Hippocampal formation (tissue), 2 donors: ENCODE data around the gene ELOVL1.
A peak's percentile ranks its signal among the peaks of the same experiment; 100 is the strongest.

Experiments
- DNase-seq, 2 donors: peaks; one replicate each; lab custom pipeline; 2025; lab: John Stamatoyannopoulos, UW

ELOVL1 gene

DNA sequence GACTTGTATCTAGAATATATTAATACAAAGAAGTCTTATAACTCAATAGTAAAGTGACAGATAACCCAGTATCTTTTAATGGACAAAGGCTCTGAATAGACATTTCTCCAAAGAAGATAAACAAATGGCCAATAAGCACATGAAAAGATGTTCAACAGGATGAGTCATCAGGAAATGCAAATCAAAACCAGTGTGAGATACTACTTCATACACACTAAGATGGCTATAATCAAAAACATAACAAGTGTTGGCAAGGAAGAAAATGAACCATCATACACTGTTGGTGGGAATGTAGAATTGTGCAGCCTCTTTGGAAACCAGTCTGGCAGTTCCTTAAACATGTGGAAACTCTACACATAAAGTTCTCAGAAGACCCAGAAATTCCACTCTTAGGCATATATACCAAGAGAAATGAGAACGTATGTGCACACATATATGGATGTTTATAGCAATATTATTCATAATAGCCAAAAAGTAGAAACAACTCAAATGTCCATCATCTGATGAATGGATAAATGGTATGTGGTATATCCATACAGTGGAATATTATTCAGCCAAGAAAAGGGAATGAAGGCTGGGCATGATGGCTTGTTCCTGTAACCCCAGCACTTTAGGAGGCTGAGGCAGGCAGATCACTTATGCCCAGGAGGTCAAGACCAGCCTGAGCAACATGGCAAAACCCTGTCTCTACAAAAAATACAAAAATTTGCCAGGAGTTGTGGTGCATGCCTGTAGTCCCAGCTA, 40.1 kb downstream of the ELOVL1 start:
- DNase-seq, result no peak

DNA sequence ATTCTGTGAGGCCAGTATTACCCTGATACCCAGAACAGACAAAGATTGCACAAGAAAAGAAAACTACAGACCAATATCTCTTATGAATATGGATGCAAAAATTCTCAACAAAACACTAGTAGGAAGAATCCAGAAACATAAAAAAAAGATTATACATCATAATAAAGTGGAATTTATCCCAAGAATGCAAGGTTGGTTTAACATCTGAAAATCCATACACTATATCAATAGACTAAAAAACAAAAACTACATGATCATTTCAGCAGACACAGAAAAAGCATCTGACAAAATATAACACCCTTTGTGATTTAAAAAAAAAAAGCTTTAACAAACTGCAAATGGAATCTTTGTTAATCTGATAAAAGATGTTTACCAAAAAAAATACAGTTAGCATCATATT, 42.4 kb downstream of the ELOVL1 start:
- DNase-seq, result no peak

- no peak for DNase-seq
These were observed 43.0 kb downstream of the ELOVL1 start for GRCh38 chr1:43324810-43325209.

DNA sequence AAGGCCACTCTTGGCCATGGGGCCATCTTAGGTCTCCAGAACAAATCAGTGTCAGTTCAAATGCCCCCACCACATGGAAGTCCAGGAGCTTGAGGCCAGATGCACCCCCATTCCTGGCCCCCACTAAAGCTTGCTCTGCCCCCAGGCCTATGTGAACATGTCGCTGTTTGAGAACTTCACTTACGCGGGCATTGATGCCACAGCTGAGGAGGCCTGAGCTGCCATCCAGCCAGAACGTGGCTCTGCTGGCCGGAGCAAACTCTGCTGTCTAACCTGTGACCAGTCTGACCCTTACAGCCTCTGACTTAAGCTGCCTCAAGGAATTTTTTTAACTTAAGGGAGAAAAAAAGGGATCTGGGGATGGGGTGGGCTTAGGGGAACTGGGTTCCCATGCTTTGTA, 45.3 kb downstream of the ELOVL1 start:
- DNase-seq, result no peak

DNA sequence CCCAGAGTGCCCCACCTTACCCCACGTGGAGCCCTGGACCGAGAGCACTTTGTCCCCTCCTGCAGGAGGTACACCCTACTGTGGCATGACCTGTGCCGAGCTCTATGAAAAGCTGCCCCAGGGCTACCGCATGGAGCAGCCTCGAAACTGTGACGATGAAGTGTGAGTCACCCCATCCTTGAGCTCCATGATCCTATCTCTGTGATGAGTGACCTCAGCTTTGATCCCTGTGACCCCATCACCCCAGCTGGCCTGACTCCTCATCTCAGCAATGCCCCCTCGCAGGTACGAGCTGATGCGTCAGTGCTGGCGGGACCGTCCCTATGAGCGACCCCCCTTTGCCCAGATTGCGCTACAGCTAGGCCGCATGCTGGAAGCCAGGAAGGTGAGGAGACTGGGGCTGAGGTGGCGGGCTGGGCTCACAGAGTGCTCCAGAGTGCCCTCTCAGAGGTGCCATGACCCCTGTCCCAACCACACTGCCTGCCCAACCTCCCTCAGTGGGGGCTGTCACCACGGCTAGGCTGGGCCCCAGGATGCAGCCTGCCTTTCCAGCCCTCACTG, 46.4 kb downstream of the ELOVL1 start:
- DNase-seq, result no peak

GRCh38 chr1:43319766-43320165, 48.0 kb downstream of the ELOVL1 start:
- no peak for DNase-seq

DNA sequence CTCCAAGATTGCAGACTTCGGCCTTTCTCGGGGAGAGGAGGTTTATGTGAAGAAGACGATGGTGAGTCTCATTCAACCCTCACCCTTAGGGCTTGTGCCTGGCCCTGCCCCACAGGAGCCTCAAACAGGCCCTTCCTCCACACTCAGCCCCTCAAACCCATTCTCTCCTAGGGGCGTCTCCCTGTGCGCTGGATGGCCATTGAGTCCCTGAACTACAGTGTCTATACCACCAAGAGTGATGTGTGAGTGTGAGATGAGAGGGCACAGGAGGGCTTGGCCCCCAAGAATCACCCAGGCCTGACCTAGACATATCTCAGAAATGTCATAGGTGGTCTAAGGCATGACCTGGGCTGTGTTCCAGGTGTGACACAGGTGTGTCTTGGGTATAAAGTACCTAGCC, 48.5 kb downstream of the ELOVL1 start:
- DNase-seq, result no peak

GRCh38 chr1:43318831-43319230, 49.0 kb downstream of the ELOVL1 start:
- no peak for DNase-seq

DNA sequence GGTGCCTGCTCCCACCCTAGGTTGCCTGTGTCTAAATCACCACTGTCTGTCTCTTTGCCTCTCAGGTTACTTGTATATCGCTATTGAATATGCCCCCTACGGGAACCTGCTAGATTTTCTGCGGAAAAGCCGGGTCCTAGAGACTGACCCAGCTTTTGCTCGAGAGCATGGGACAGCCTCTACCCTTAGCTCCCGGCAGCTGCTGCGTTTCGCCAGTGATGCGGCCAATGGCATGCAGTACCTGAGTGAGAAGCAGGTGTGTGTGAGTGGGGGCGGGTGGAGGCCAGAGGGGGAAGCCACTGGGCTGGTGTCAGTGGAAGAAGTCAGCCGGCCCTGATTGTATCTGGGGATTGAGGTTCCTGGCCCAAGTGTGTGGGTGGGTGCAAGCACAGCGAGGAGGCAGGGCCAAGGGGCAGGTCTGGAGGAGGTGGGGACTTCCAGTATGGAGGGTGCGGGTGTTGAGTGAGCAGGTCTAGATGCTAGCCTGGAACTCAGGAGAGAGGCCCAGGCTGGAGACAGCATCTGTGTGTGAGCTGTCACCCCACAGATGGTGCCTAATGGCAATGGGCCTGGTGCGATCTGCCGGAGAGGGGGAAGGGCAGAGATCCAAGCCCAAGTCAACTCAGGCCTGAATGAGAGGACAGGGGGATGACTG, 49.9 kb downstream of the ELOVL1 start:
- peak; percentile 47 to 71 for DNase-seq

DNA sequence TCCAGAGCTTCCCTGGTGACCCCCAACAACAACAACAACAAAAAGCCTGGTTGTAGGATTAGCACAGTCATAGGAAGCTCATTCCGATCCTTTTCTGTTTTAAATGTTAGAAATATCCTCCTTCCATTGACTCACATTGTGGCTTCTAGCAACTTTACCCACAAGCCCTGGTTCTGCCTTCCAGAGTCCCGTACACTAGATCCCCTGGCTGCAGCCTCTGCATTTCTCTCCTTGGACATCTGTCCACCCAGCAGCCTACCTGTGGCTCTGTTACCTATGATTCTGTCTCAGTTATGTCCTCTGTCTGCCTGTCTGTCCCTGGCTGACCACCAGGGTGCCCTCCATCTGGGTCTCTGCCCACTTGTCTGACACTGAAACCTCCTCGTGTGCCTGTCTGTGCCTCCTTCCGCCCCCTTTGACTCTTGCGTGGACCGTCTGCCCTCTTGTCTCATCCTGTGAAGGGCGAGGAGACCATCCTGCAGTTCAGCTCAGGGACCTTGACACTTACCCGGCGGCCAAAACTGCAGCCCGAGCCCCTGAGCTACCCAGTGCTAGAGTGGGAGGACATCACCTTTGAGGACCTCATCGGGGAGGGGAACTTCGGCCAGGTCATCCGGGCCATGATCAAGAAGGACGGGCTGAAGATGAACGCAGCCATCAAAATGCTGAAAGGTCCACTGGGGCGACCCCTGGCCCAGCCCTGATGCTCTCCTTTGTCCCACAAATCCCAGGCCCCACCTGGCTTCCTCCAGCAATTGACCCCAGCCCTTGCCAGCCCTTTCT, 50.9 kb downstream of the ELOVL1 start:
- DNase-seq, result no peak

DNA sequence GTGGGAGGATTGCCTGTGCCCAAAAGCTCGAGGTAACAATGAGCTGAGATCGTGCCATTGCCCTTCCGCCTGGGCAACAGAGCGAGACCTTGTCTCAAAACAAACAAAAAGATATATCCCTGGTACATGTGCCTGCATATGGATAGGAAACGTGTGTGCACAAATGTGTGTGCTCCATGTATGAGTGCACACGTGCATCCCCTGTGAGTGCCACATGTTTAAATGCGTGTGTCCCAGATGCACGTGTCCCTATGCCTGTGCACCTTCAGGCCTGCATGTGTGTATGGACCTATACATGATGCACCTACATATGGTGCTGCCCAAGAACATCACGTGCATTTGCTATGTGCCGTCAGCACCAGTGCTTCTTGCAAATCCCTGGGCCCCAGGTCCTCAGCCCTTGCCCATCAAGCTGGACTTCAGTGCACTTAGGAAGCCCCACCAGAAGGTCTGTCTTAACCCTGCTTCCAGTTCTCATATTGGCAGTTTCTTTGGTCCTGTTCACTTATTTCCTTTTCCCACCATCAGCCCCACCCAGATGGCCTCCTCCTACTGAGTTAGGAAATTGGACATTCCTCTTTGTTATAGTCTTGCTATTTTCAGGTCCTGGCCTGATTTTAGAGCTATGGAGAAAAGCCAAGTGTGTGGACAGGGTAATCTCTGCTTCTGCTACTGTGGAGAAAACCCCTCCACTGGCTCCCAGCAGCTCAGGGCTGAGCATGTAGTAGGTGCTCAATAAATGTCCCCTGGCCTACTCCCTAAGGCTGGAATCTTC, 51.7 kb downstream of the ELOVL1 start:
- no peak for DNase-seq

DNA sequence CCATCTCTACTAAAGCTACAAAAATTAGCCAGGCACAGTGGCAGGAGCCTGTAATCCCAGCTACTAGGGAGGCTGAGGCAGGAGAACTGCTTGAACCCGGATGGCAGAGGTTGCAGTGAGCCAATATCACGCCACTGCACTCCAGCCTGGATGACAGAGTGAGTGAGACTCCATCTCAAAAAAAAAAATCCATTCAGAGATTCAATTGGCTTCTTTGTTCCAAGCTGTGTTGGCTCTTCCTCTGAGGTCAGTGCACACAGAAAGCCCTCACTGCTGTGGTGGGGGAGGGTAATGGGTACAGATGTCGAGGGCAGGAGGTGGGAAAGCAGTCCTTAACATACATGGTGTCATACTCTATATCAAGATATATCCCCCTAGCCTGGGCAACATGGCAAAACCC, 52.3 kb downstream of the ELOVL1 start:
- peak; percentile 46 to 59 for DNase-seq

GRCh38 chr1:43314233-43314632, 53.6 kb downstream of the ELOVL1 start:
- no peak for DNase-seq

DNA sequence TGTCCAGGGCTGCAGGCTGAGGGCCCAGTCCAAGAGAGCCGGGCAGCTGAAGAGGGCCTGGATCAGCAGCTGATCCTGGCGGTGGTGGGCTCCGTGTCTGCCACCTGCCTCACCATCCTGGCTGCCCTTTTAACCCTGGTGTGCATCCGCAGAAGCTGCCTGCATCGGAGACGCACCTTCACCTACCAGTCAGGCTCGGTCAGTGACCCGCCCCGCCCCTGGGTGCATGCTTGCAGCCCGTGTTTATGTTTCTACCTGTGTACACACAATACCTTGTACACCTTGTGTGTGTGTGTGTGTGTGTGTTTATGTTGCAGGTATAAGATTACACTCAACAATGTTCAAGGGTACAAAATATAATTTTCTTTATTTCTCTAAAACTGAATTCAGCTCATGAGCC, 54.0 kb downstream of the ELOVL1 start:
- no peak for DNase-seq
